ENCODE data around the gene DUSP15. TPM values are rescaled to one million over a fixed set of nuclear protein-coding genes. Genes with fewer than 3 reads are reported as not detected.

Gene DUSP15
- total and polyA plus RNA-seq, 9 of the 15 experiments (the other 6 are each of a cell fraction or from before 2014, with no cell fraction given) = 0.34 TPM; not detected in 8

- Histone ChIP-seq H3K4me2 (ENCODE audit: insufficient read depth, low read length) (no peak overlapping the region), H3K9me3 (replicated peaks; ENCODE audit: control insufficient read depth, insufficient read depth, low read depth, low read length) (no peaks in the 10 kb centered on the region), H3K4me1 (replicated peaks in 1 of 2; ENCODE audit: control insufficient read depth in 2 of 2, insufficient read depth in 2 of 2, low read length in 2 of 2) (peaks cover 5% of the 10 kb centered on the region in 2 experiments), H4K20me1 (replicated peaks; ENCODE audit: control insufficient read depth, insufficient read depth, low read length) (peaks cover 5% of the 10 kb centered on the region), H3K9ac (ENCODE audit: insufficient read depth in 1 of 2, low read depth in 2 of 2, low read length in 2 of 2) (no peak overlapping the region), H3K79me2 (ENCODE audit: control insufficient read depth, insufficient read depth, low read length) (no peaks in the 10 kb centered on the region), H3K9me1 (ENCODE audit: control insufficient read depth, insufficient read depth, low read length) (peaks cover under 1% of the 10 kb centered on the region), H3K4me3 (no peak overlapping the region), H3K27me3 (ENCODE audit: control insufficient read depth in 2 of 2, insufficient read depth in 2 of 2, low read length in 2 of 2) (no peaks in the 10 kb centered on the region), H2AFZ (ENCODE audit: low read depth, low read length) (no peak overlapping the region), H3K27ac (ENCODE audit: extremely low read depth, low read depth, low read length) (no peak overlapping the region), H3K36me3 (ENCODE audit: control insufficient read depth, insufficient read depth, low read length) (no peaks in the 10 kb centered on the region)
- intact Hi-C loops (cut with micrococcal nuclease) = no loop called here
- in situ Hi-C loops (cut with MboI) = no loop called here
- no peak for DNase-seq (ENCODE audit: extremely low read depth in 1 of 4, low spot score in 3 of 4)
- POLR2A ChIA-PET = interaction anchor here (0.6 to 2.1 kb wide), 4 partner anchors 9 to 234 kb away, joined by 3 to 9 read pairs (median 4); no protein-coding TSS in a partner anchor
- ATAC-seq = no peak
- 30% methylated on average over 5 of the region's 5 CpGs for WGBS (ENCODE audit: insufficient coverage, low coverage, missing lambda C conversion rate)
- BruUV-seq (replicated peaks) = no TSS peak
- TF ChIP-seq MED1 (CRISPR knock-in tag; IDR thresholded peaks at IDR 0.05; ENCODE audit: borderline replicate concordance) (no peak), ESRRB (CRISPR knock-in tag; IDR thresholded peaks at IDR 0.05; ENCODE audit: borderline replicate concordance) (no peak), MAX (CRISPR knock-in tag; IDR thresholded peaks at IDR 0.05) (0 out of 2 replicates have a peak, but pooled peaks have one; percentile 23), BCOR (IDR thresholded peaks at IDR 0.05) (no peak), HLTF (IDR thresholded peaks at IDR 0.05) (no peak), MGA (IDR thresholded peaks at IDR 0.05) (peak; percentile 60; the same call in 1 of the 2 replicates), NCOA1 (IDR thresholded peaks at IDR 0.05; ENCODE audit: low read depth) (no peak)
- CTCF ChIA-PET (ENCODE audit: low intra/inter-chr PET ratio) = interaction anchor here (0.6 kb wide), 1 partner anchor 274 kb away, joined by 3 read pairs; no protein-coding TSS in a partner anchor
- FAIRE-seq = no peak
These were observed 52.9 kb downstream of the DUSP15 start for GRCh38 chr20:31817461-31817860.
